Esophagus muscularis mucosa (tissue), 4 donors: ENCODE results near the gene WSB1. TPM values are rescaled to one million over a fixed set of nuclear protein-coding genes. Genes with fewer than 3 reads are reported as not detected.
A peak's percentile ranks its signal among the peaks of the same experiment; 100 is the strongest.

Source experiments
- DNase-seq: peaks from one replicate; pipeline ENCODE4 v3.0.0-alpha.2; 2017; ENCODE audit errors: extremely low spot score
- H3K27ac ChIP-seq, 4 donors: fragments of 200-600 bp; sonication (generic); replicated peaks in 1 of 4; 1 replicate in 3 of 4; 2 replicates in 1 of 4; pipeline ENCODE4 v1.5.1; 2016 to 2019; ENCODE audit warnings: mild to moderate bottlenecking in 1 of 4
- H3K27me3 ChIP-seq, 4 donors: fragments of 200-600 bp; sonication (generic); one replicate each; pipeline versions ENCODE4 v1.5.1 to v1.6.0; 2016 to 2019
- H3K36me3 ChIP-seq, 4 donors: fragments of 200-600 bp; sonication (generic); one replicate each; pipeline ENCODE4 v1.5.1; 2016 to 2019
- H3K4me1 ChIP-seq, 4 donors: fragments of 200-600 bp; sonication (generic); one replicate each; pipeline ENCODE4 v1.5.1; 2016 to 2019
- H3K4me3 ChIP-seq, 4 donors: fragments of 200-600 bp; sonication (generic); 1 replicate in 2 of 4; 2 replicates in 2 of 4; pipeline ENCODE4 v1.5.1; 2016 to 2019; ENCODE audit warnings: mild to moderate bottlenecking in 4 of 4, moderate library complexity in 1 of 4
- H3K9me3 ChIP-seq, 4 donors: fragments of 200-600 bp; sonication (generic); 1 replicate in 3 of 4; 2 replicates in 1 of 4; pipeline ENCODE4 v1.5.1; 2016 to 2019
- CTCF ChIP-seq, 3 experiments: fragments of 200-600 bp in 2 of 3; fragments of 450-650 bp in 1 of 3; sonication (generic) in 2 of 3; IDR thresholded peaks; one replicate each; pipeline ENCODE4 v1.5.1; 2017 to 2019; ENCODE audit warnings: antibody characterized with exemption in 3 of 3, mild to moderate bottlenecking in 2 of 3, moderate library complexity in 1 of 3
- EP300 ChIP-seq: sonication (generic); formaldehyde crosslinking; IDR thresholded peaks from one replicate; pipeline ENCODE4 v1.6.1; 2017; ENCODE audit warnings: antibody characterized with exemption
- POLR2A ChIP-seq: fragments of 450-650 bp; IDR thresholded peaks from one replicate; pipeline ENCODE4 v1.6.1; 2017; ENCODE audit warnings: antibody characterized with exemption, moderate library complexity, mild to moderate bottlenecking, low read depth
- POLR2AphosphoS5 ChIP-seq, 2 donors: sonication (generic); formaldehyde crosslinking; IDR thresholded peaks; one replicate each; pipeline ENCODE4 v1.6.1; 2017; ENCODE audit warnings: antibody characterized with exemption in 2 of 2
- WGBS: methylation state at CpG from one replicate; pipeline ENCODE4 v1.1.5; 2018; 5-methylcytosine and 5-hydroxymethylcytosine counted together
- intact Hi-C: fragments of 100-400 bp; cut with DNase I; formaldehyde crosslinking; loops from one replicate; pipeline ENCODE4 v1.15.1; 2023
- total RNA-seq, 4 donors: library from RNA; depleted of rRNA; stranded (reverse); fragments of >200 nt; gene quantifications; one replicate each; pipeline versions ENCODE4 v1.1.0 to v1.2.1, GENCODE V29; 2016

Gene WSB1
- total RNA-seq, 4 donors from 2014 or later, result 84.1 to 125 (median 118) TPM

GRCh38 chr17:27315322-27315721, 21.4 kb downstream of the WSB1 start:
- intact Hi-C loops, result no loop called here
- TF ChIP-seq POLR2A, result no peak
- TF ChIP-seq POLR2AphosphoS5 (IDR thresholded peaks at IDR 0.05), result peak; percentile 83 to 94
- Histone ChIP-seq H3K9me3 (no peaks in the 10 kb centered on the region), H3K4me1 (peaks cover 21 to 58% (median 46%) of the 10 kb centered on the region in 4 donors), H3K4me3 (no peak overlapping the region), H3K27me3 (no peaks in the 10 kb centered on the region), H3K27ac (peak overlapping the region; percentile 78 to 86 (median 82)), H3K36me3 (peaks cover 33 to 90% (median 74%) of the 10 kb centered on the region in 4 donors)
- 26% methylated on average over 6 of the region's 6 CpGs for WGBS
- DNase-seq, result peak; percentile 94

GRCh38 chr17:27315796-27316465, 22.0 kb downstream of the WSB1 start:
- TF ChIP-seq POLR2AphosphoS5 (IDR thresholded peaks at IDR 0.05), result no peak
- TF ChIP-seq POLR2A, result no peak
- TF ChIP-seq EP300, result no peak
- no peak for TF ChIP-seq CTCF (IDR thresholded peaks at IDR 0.05)

GRCh38 chr17:27318228-27318627, 24.3 kb downstream of the WSB1 start:
- Histone ChIP-seq H3K27me3 (no peaks in the 10 kb centered on the region), H3K36me3 (peaks cover 9 to 61% (median 45%) of the 10 kb centered on the region in 4 donors), H3K27ac (peak overlapping the region; percentile 32 to 84 (median 76)), H3K9me3 (no peaks in the 10 kb centered on the region), H3K4me3 (no peak overlapping the region), H3K4me1 (peaks cover 24 to 73% (median 61%) of the 10 kb centered on the region in 4 donors)
- 92% methylated on average over 3 of the region's 4 CpGs for WGBS
- intact Hi-C loops, result no loop called here
- DNase-seq, result peak; percentile 75
- peak in 1 of 2 donors; percentile 20 for TF ChIP-seq POLR2AphosphoS5 (IDR thresholded peaks at IDR 0.05)
- no peak for TF ChIP-seq POLR2A

More at GRCh38 chr17:27315796-27316465, 22.0 kb downstream of the WSB1 start:
- Histone ChIP-seq H3K36me3 (peaks cover 27 to 83% (median 68%) of the 10 kb centered on the region in 4 donors), H3K9me3 (no peaks in the 10 kb centered on the region), H3K4me3 (no peak overlapping the region), H3K4me1 (peaks cover 21 to 61% (median 50%) of the 10 kb centered on the region in 4 donors), H3K27ac (peak overlapping the region; percentile 78 to 86 (median 82)), H3K27me3 (no peaks in the 10 kb centered on the region)
- intact Hi-C loops, result no loop called here
- DNase-seq, result peak; percentile 17
- 68% methylated on average over 7 of the region's 7 CpGs for WGBS

GRCh38 chr17:27318633-27319032, 24.7 kb downstream of the WSB1 start:
- Histone ChIP-seq H3K27ac (peak overlapping the region; percentile 68 to 84 (median 76)), H3K4me1 (peaks cover 28 to 77% (median 65%) of the 10 kb centered on the region in 4 donors), H3K27me3 (no peaks in the 10 kb centered on the region), H3K9me3 (no peaks in the 10 kb centered on the region), H3K36me3 (peaks cover 5 to 56% (median 41%) of the 10 kb centered on the region in 4 donors), H3K4me3 (no peak overlapping the region)
- intact Hi-C loops, result no loop called here
- WGBS, result 86% methylated on average over 6 of the region's 6 CpGs
- DNase-seq, result peak; percentile 70
- no peak for TF ChIP-seq POLR2A
- no peak for TF ChIP-seq EP300
- TF ChIP-seq CTCF (IDR thresholded peaks at IDR 0.05), result no peak
- TF ChIP-seq POLR2AphosphoS5 (IDR thresholded peaks at IDR 0.05), result no peak

- WGBS, result 23% methylated on average over 4 of the region's 4 CpGs
- intact Hi-C loops, result no loop called here
- H3K36me3 ChIP-seq, result peaks cover 0 to 46% (median 35%) of the 10 kb centered on the region in 4 donors
- H3K27me3 ChIP-seq, result no peaks in the 10 kb centered on the region
- H3K4me1 ChIP-seq, result peaks cover 39 to 80% (median 69%) of the 10 kb centered on the region in 4 donors
- no peaks in the 10 kb centered on the region for H3K9me3 ChIP-seq
- H3K4me3 ChIP-seq, result no peak overlapping the region
- TF ChIP-seq POLR2AphosphoS5 (IDR thresholded peaks at IDR 0.05) (peak; percentile 84 to 95), CTCF (IDR thresholded peaks at IDR 0.05) (no peak)
- peak overlapping the region; percentile 68 to 84 (median 76) for H3K27ac ChIP-seq
- peak; percentile 92 for DNase-seq
Observed at GRCh38 chr17:27319541-27320221, 25.8 kb downstream of the WSB1 start.
